ENCODE measurements around the gene CFDP1. TPM values are rescaled to one million over a fixed set of nuclear protein-coding genes. Genes with fewer than 3 reads are reported as not detected.

CFDP1 gene
- total RNA-seq, 4 donors from 2014 or later = 51.2 to 318 (median 145) TPM

DNA sequence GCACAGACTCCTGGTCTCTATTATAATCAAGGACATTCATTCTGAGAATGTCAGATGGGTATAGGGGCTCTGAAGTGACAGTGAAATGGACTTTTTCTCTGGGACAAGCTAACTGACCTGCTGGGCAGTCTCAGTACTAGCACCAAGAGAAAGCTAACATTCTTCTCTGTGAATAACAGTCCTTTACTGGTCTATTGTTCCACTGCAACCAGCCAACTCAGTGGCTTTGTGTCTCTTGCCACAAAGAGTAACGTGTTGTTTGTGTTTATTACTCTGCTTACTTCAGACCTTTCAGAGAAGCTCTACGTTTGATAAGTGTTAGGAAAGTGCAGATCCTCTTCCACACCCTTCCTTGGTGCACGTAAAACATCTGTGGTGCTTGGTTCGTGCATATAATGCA lies 120.4 kb downstream of the CFDP1 start:
- no peak overlapping the region for H3K27ac ChIP-seq
- H3K36me3 ChIP-seq = no peaks in the 10 kb centered on the region
- no peak overlapping the region for H3K4me3 ChIP-seq
- intact Hi-C loops (cut with DNase I; ENCODE audit: low total_unique reads) (no loop called here), in situ Hi-C loops (cut with MboI; ENCODE audit: low pct_ligation_motif_present in 1 of 4, low pct_unique_long_range_greater_than_20kb in 1 of 4, low sequenced_read_pairs in 3 of 4) (no loop called here)
- no peak for DNase-seq
- no peak for TF ChIP-seq POLR2AphosphoS5 (IDR thresholded peaks at IDR 0.05)
- TF ChIP-seq POLR2A (IDR thresholded peaks at IDR 0.05) = no peak
- TF ChIP-seq, protein P1, sequence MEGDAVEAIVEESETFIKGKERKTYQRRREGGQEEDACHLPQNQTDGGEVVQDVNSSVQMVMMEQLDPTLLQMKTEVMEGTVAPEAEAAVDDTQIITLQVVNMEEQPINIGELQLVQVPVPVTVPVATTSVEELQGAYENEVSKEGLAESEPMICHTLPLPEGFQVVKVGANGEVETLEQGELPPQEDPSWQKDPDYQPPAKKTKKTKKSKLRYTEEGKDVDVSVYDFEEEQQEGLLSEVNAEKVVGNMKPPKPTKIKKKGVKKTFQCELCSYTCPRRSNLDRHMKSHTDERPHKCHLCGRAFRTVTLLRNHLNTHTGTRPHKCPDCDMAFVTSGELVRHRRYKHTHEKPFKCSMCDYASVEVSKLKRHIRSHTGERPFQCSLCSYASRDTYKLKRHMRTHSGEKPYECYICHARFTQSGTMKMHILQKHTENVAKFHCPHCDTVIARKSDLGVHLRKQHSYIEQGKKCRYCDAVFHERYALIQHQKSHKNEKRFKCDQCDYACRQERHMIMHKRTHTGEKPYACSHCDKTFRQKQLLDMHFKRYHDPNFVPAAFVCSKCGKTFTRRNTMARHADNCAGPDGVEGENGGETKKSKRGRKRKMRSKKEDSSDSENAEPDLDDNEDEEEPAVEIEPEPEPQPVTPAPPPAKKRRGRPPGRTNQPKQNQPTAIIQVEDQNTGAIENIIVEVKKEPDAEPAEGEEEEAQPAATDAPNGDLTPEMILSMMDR (IDR thresholded peaks at IDR 0.05) = no peak
- TF ChIP-seq EP300 (IDR thresholded peaks at IDR 0.05; ENCODE audit: low read depth) = no peak
- WGBS, 2 donors (ENCODE audit: low coverage in 1 of 2) = 91 to 93% methylated on average over 4 of the region's 4 CpGs
- H3K4me1 ChIP-seq = peaks cover 0 to 13% (median 5%) of the 10 kb centered on the region in 4 donors
- no peaks in the 10 kb centered on the region for H3K9me3 ChIP-seq
- H3K27me3 ChIP-seq = no peaks in the 10 kb centered on the region

DNA sequence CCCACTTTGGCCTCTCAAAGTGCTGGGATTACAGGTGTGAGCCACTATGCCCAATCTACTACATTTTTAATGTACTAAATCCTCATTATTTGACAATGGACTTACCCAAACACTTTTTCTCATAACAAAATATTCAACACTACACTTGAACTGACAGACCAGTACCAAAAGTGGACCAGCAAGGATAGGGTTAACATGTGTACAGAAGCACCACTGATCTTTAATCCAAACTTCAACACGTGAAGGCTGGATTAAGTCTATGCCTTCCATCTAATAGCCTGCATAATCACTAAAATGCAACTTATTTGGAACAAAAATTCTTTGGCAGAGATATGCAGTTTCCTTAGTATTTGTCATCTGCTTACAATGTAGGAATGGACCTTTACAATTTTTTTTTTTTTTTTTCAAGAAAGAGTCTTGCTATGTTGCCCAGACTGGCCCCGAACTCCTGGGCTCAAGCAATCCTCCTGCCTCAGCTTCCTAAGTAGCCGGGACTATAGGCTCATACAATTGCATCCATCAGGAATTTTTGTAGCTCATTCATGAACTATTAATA lies 121.8 kb downstream of the CFDP1 start:
- 60 to 65% methylated on average over 2 to 3 of the region's 3 CpGs for WGBS, 2 donors (ENCODE audit: low coverage in 1 of 2)
- no peaks in the 10 kb centered on the region for H3K27me3 ChIP-seq
- TF ChIP-seq POLR2A (IDR thresholded peaks at IDR 0.05) (no peak), POLR2AphosphoS5 (IDR thresholded peaks at IDR 0.05) (no peak), EP300 (IDR thresholded peaks at IDR 0.05; ENCODE audit: low read depth) (no peak)
- TF ChIP-seq, protein P1 (IDR thresholded peaks at IDR 0.05) = no peak
- H3K27ac ChIP-seq = no peak overlapping the region
- no peak overlapping the region for H3K4me3 ChIP-seq
- intact Hi-C loops (cut with DNase I; ENCODE audit: low total_unique reads) (no loop called here), in situ Hi-C loops (cut with MboI; ENCODE audit: low pct_ligation_motif_present in 1 of 4, low pct_unique_long_range_greater_than_20kb in 1 of 4, low sequenced_read_pairs in 3 of 4) (no loop called here)
- DNase-seq = no peak
- H3K4me1 ChIP-seq = peaks cover under 1 to 27% (median 12%) of the 10 kb centered on the region in 4 donors
- no peaks in the 10 kb centered on the region for H3K9me3 ChIP-seq
- no peaks in the 10 kb centered on the region for H3K36me3 ChIP-seq

DNA sequence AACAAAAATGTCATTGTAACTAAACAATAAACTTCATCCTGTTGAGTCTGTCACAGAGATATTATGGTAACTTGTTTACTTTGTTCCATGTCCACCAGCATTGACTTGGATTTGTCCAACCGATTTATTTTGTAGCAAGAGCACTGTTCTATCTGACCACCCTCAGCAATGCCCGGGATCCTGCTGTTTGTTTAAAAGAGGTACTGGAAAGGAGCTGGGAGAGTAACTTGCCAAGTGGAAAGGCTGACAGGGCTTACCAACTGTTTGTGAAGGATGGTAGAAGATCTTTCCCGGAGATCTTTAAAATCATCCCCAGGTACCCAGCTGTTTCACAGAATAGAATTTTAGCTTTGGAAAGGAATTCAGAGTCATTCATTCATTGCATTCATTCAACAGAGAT lies 122.8 kb downstream of the CFDP1 start:
- DNase-seq = no peak
- in situ Hi-C loops (cut with MboI; ENCODE audit: low pct_ligation_motif_present in 1 of 4, low pct_unique_long_range_greater_than_20kb in 1 of 4, low sequenced_read_pairs in 3 of 4) = no loop called here
- WGBS, 2 donors (ENCODE audit: low coverage in 1 of 2) = 74 to 80% methylated on average over 2 to 3 of the region's 3 CpGs
- peak overlapping the region in 2 of 4 donors; percentile 11 to 28 for H3K27ac ChIP-seq
- H3K36me3 ChIP-seq = no peaks in the 10 kb centered on the region
- peaks cover 10 to 37% (median 21%) of the 10 kb centered on the region in 4 donors for H3K4me1 ChIP-seq
- no peaks in the 10 kb centered on the region for H3K27me3 ChIP-seq
- no peak overlapping the region for H3K4me3 ChIP-seq
- TF ChIP-seq, protein P1 (IDR thresholded peaks at IDR 0.05) = no peak
- TF ChIP-seq EP300 (IDR thresholded peaks at IDR 0.05; ENCODE audit: low read depth) = no peak
- TF ChIP-seq POLR2AphosphoS5 (IDR thresholded peaks at IDR 0.05) = no peak
- TF ChIP-seq POLR2A (IDR thresholded peaks at IDR 0.05) = no peak
- H3K9me3 ChIP-seq = no peaks in the 10 kb centered on the region
- intact Hi-C loops (cut with DNase I; ENCODE audit: low total_unique reads) = loop anchor here (1.0 kb wide), 1 partner anchor 74 kb away; no protein-coding TSS in a partner anchor

DNA sequence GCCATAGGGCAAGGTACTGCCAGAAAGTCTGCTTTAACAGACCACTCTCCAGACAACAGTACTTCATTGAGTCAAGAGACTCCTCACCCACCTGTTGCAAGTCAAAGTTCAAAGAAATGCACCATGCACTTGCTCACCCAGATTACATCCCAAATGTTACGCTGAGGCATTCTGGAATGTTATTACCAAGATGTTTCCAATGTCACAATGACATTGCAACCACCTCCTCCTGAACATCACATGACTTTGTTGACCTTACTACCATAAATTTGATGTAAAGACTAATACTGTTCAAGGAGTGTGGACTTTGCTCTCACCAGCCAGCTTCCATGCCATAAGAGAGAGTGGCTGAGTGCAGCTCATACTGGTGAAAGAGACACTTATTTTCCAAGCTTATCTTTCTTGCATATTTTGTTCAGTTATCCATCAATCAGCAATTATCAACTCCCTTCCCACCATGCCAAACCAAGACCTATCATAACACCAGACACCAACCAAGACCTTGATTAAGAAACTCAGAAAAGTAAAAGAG lies 123.3 kb downstream of the CFDP1 start:
- Histone ChIP-seq H3K36me3 (no peaks in the 10 kb centered on the region), H3K27me3 (no peaks in the 10 kb centered on the region), H3K4me1 (peaks cover 12 to 42% (median 26%) of the 10 kb centered on the region in 4 donors), H3K4me3 (no peak overlapping the region), H3K27ac (peak overlapping the region in 3 of 4 donors; percentile 21 to 43 (median 28)), H3K9me3 (no peaks in the 10 kb centered on the region)
- TF ChIP-seq, protein P1 (IDR thresholded peaks at IDR 0.05) = no peak
- TF ChIP-seq EP300 (IDR thresholded peaks at IDR 0.05; ENCODE audit: low read depth) = peak; percentile 17
- peak in 2 of 3 donors; percentile 27 to 31 for TF ChIP-seq POLR2AphosphoS5 (IDR thresholded peaks at IDR 0.05)
- no peak for TF ChIP-seq POLR2A (IDR thresholded peaks at IDR 0.05)
- WGBS, 2 donors (ENCODE audit: low coverage in 1 of 2) = 71% methylated on average over 1 of the region's 1 CpG; no CpG with 5 or more reads in 1 of the 2 donors
- in situ Hi-C loops (cut with MboI; ENCODE audit: low pct_ligation_motif_present in 1 of 4, low pct_unique_long_range_greater_than_20kb in 1 of 4, low sequenced_read_pairs in 3 of 4) (no loop called here), intact Hi-C loops (cut with DNase I; ENCODE audit: low total_unique reads) (loop anchor here (1.0 kb wide), 1 partner anchor 74 kb away; no protein-coding TSS in a partner anchor)
- peak; percentile 34 for DNase-seq
